DND-41 (cell line): ENCODE data around the gene THAP12.

Source experiments
- EZH2 ChIP-seq: IDR thresholded peaks from 3 replicates; pipeline ENCODE4 v1.6.1; 2012; ENCODE audit warnings: borderline replicate concordance, low read depth, mild to moderate bottlenecking, moderate library complexity, low read length, inconsistent platforms; ENCODE audit not compliant: severe bottlenecking
- TF ChIP-seq, protein P1 (sequence below): IDR thresholded peaks from 2 replicates; pipeline ENCODE4 v1.5.1; 2012; ENCODE audit warnings: borderline replicate concordance, low read length, moderate library complexity, mild to moderate bottlenecking; ENCODE audit not compliant: poor library complexity, severe bottlenecking; ENCODE audit errors: extremely low read depth

DNA sequence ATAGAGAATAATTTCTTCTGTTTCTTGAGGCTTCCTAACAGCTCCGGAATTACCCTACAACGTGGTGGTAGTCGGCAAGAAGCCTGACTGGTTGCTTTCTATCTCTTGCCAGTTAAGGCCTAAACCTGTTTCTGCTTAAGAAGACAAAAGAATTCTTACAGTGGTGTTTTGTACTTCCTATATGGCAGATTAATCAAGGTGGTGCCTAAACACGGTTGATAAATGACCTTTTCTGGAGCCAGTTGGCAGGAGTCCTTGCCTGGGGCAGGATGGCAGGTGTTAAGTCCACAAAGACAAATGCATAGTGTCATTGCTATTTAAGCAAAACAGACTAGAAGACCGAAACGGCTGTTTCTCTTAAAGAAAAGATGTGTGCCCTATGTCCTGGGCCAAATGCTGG, 10.1 kb upstream of the THAP12 start:
- TF ChIP-seq, protein P1, sequence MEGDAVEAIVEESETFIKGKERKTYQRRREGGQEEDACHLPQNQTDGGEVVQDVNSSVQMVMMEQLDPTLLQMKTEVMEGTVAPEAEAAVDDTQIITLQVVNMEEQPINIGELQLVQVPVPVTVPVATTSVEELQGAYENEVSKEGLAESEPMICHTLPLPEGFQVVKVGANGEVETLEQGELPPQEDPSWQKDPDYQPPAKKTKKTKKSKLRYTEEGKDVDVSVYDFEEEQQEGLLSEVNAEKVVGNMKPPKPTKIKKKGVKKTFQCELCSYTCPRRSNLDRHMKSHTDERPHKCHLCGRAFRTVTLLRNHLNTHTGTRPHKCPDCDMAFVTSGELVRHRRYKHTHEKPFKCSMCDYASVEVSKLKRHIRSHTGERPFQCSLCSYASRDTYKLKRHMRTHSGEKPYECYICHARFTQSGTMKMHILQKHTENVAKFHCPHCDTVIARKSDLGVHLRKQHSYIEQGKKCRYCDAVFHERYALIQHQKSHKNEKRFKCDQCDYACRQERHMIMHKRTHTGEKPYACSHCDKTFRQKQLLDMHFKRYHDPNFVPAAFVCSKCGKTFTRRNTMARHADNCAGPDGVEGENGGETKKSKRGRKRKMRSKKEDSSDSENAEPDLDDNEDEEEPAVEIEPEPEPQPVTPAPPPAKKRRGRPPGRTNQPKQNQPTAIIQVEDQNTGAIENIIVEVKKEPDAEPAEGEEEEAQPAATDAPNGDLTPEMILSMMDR: no peak
- TF ChIP-seq EZH2: no peak
